HepG2 (cell line): ENCODE data around the gene CCDC197. TPM values are rescaled to one million over a fixed set of nuclear protein-coding genes. Genes with fewer than 3 reads are reported as not detected.

Source experiments
- GATAD2A ChIP-seq: IDR thresholded peaks from 2 replicates; pipeline ENCODE4 v1.6.1; 2016
- JUNB ChIP-seq: sonication (generic); formaldehyde crosslinking; IDR thresholded peaks from 2 replicates; pipeline ENCODE4 v1.8.0; 2022; ENCODE audit warnings: missing genetic modification reagents, mild to moderate bottlenecking, borderline replicate concordance
- MEIS2 ChIP-seq: sonication (generic); formaldehyde crosslinking; IDR thresholded peaks from 2 replicates; pipeline ENCODE4 v1.9.0; 2021; ENCODE audit warnings: mild to moderate bottlenecking, missing genetic modification reagents
- PRDM10 ChIP-seq: sonication (generic); formaldehyde crosslinking; IDR thresholded peaks from 2 replicates; pipeline ENCODE4 v1.4.0; 2020; ENCODE audit warnings: low read depth, missing genetic modification reagents
- RXRB ChIP-seq: IDR thresholded peaks from 2 replicates; pipeline ENCODE4 v1.6.1; 2016; ENCODE audit warnings: borderline replicate concordance, missing genetic modification reagents, missing compliant biosample characterization
- TCF7 ChIP-seq: sonication (generic); IDR thresholded peaks from 2 replicates; pipeline ENCODE4 v1.6.1; 2016; ENCODE audit warnings: antibody characterized with exemption, low read depth
- TGIF2 ChIP-seq: IDR thresholded peaks from 2 replicates; pipeline ENCODE4 v1.6.1; 2016; ENCODE audit warnings: control low read depth, missing compliant biosample characterization
- ZNF3 ChIP-seq: IDR thresholded peaks from 2 replicates; pipeline ENCODE4 v1.7.0; 2017; ENCODE audit warnings: inconsistent platforms
- polyA plus RNA-seq, 8 experiments: library from polyadenylated mRNA; depleted of rRNA in 3 of 8; stranded (reverse) in 7 of 8; unstranded in 1 of 8; fragments of >200 nt; fragmentation: Illumina TruSeq in 4 of 8; extraction: Trizol in 4 of 8; gene quantifications; 2 replicates each; pipeline versions ENCODE4 v1.2.1 to v1.2.3, GENCODE V29; 2011 to 2016; ENCODE audit warnings: low read depth in 4 of 8, missing spikeins in 1 of 8, mixed read lengths in 1 of 8; ENCODE audit not compliant: insufficient read depth in 1 of 8
- total RNA-seq, 5 experiments: library from RNA; depleted of rRNA; stranded (reverse); fragments of >200 nt; fragmentation: Illumina TruSeq; extraction: Trizol; gene quantifications; 2 replicates each; pipeline ENCODE4 v1.2.3, GENCODE V29; 2016; ENCODE audit warnings: low read depth in 1 of 5
- TF ChIP-seq, protein P1 (sequence below): sonication (generic); formaldehyde crosslinking; IDR thresholded peaks from 2 replicates; pipeline ENCODE4 v1.5.1; 2020; ENCODE audit warnings: mild to moderate bottlenecking, missing genetic modification reagents, borderline replicate concordance
- TF ChIP-seq, protein P2 (sequence below): sonication (generic); formaldehyde crosslinking; IDR thresholded peaks from 2 replicates; pipeline ENCODE4 v1.5.0; 2020; ENCODE audit warnings: mild to moderate bottlenecking, missing genetic modification reagents
- TF ChIP-seq, protein P3 (sequence below): sonication (generic); formaldehyde crosslinking; IDR thresholded peaks from 2 replicates; pipeline ENCODE4 v1.4.0; 2020; ENCODE audit warnings: missing genetic modification reagents

The CCDC197 gene
- total and polyA plus RNA-seq, 2 of the 13 experiments (the other 11 are each of a cell fraction or from before 2014, with no cell fraction given), result 0.11 to 0.13 TPM

- TF ChIP-seq TGIF2 (CRISPR knock-in tag) (0 out of 2 replicates have a peak, but pooled peaks have one; percentile 27), MEIS2 (CRISPR knock-in tag) (0 out of 2 replicates have a peak, but pooled peaks have one; percentile 27), JUNB (CRISPR knock-in tag) (peak; percentile 78; the same call in 1 of the 2 replicates), ZNF3 (CRISPR knock-in tag) (peak; percentile 90), GATAD2A (peak; percentile 85), RXRB (peak; percentile 61; the same call in 1 of the 2 replicates), PRDM10 (CRISPR knock-in tag) (0 out of 2 replicates have a peak, but pooled peaks have one; percentile 65), TCF7 (peak; percentile 20; the same call in 1 of the 2 replicates)
- TF ChIP-seq, protein P1, sequence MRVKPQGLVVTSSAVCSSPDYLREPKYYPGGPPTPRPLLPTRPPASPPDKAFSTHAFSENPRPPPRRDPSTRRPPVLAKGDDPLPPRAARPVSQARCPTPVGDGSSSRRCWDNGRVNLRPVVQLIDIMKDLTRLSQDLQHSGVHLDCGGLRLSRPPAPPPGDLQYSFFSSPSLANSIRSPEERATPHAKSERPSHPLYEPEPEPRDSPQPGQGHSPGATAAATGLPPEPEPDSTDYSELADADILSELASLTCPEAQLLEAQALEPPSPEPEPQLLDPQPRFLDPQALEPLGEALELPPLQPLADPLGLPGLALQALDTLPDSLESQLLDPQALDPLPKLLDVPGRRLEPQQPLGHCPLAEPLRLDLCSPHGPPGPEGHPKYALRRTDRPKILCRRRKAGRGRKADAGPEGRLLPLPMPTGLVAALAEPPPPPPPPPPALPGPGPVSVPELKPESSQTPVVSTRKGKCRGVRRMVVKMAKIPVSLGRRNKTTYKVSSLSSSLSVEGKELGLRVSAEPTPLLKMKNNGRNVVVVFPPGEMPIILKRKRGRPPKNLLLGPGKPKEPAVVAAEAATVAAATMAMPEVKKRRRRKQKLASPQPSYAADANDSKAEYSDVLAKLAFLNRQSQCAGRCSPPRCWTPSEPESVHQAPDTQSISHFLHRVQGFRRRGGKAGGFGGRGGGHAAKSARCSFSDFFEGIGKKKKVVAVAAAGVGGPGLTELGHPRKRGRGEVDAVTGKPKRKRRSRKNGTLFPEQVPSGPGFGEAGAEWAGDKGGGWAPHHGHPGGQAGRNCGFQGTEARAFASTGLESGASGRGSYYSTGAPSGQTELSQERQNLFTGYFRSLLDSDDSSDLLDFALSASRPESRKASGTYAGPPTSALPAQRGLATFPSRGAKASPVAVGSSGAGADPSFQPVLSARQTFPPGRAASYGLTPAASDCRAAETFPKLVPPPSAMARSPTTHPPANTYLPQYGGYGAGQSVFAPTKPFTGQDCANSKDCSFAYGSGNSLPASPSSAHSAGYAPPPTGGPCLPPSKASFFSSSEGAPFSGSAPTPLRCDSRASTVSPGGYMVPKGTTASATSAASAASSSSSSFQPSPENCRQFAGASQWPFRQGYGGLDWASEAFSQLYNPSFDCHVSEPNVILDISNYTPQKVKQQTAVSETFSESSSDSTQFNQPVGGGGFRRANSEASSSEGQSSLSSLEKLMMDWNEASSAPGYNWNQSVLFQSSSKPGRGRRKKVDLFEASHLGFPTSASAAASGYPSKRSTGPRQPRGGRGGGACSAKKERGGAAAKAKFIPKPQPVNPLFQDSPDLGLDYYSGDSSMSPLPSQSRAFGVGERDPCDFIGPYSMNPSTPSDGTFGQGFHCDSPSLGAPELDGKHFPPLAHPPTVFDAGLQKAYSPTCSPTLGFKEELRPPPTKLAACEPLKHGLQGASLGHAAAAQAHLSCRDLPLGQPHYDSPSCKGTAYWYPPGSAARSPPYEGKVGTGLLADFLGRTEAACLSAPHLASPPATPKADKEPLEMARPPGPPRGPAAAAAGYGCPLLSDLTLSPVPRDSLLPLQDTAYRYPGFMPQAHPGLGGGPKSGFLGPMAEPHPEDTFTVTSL, result 0 out of 2 replicates have a peak, but pooled peaks have one; percentile 21
- TF ChIP-seq, protein P2, sequence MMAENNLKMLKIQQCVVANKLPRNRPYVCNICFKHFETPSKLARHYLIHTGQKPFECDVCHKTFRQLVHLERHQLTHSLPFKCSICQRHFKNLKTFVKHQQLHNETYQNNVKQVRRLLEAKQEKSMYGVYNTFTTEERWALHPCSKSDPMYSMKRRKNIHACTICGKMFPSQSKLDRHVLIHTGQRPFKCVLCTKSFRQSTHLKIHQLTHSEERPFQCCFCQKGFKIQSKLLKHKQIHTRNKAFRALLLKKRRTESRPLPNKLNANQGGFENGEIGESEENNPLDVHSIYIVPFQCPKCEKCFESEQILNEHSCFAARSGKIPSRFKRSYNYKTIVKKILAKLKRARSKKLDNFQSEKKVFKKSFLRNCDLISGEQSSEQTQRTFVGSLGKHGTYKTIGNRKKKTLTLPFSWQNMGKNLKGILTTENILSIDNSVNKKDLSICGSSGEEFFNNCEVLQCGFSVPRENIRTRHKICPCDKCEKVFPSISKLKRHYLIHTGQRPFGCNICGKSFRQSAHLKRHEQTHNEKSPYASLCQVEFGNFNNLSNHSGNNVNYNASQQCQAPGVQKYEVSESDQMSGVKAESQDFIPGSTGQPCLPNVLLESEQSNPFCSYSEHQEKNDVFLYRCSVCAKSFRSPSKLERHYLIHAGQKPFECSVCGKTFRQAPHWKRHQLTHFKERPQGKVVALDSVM, result no peak
- TF ChIP-seq, protein P3, sequence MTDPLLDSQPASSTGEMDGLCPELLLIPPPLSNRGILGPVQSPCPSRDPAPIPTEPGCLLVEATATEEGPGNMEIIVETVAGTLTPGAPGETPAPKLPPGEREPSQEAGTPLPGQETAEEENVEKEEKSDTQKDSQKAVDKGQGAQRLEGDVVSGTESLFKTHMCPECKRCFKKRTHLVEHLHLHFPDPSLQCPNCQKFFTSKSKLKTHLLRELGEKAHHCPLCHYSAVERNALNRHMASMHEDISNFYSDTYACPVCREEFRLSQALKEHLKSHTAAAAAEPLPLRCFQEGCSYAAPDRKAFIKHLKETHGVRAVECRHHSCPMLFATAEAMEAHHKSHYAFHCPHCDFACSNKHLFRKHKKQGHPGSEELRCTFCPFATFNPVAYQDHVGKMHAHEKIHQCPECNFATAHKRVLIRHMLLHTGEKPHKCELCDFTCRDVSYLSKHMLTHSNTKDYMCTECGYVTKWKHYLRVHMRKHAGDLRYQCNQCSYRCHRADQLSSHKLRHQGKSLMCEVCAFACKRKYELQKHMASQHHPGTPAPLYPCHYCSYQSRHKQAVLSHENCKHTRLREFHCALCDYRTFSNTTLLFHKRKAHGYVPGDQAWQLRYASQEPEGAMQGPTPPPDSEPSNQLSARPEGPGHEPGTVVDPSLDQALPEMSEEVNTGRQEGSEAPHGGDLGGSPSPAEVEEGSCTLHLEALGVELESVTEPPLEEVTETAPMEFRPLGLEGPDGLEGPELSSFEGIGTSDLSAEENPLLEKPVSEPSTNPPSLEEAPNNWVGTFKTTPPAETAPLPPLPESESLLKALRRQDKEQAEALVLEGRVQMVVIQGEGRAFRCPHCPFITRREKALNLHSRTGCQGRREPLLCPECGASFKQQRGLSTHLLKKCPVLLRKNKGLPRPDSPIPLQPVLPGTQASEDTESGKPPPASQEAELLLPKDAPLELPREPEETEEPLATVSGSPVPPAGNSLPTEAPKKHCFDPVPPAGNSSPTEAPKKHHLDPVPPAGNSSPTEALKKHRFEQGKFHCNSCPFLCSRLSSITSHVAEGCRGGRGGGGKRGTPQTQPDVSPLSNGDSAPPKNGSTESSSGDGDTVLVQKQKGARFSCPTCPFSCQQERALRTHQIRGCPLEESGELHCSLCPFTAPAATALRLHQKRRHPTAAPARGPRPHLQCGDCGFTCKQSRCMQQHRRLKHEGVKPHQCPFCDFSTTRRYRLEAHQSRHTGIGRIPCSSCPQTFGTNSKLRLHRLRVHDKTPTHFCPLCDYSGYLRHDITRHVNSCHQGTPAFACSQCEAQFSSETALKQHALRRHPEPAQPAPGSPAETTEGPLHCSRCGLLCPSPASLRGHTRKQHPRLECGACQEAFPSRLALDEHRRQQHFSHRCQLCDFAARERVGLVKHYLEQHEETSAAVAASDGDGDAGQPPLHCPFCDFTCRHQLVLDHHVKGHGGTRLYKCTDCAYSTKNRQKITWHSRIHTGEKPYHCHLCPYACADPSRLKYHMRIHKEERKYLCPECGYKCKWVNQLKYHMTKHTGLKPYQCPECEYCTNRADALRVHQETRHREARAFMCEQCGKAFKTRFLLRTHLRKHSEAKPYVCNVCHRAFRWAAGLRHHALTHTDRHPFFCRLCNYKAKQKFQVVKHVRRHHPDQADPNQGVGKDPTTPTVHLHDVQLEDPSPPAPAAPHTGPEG (CRISPR knock-in tag), result peak; percentile 94
Measured at GRCh38 chr14:94028450-94028826, 31.3 kb downstream of the CCDC197 start (continued).
